Fibroblast of mammary gland (primary cell): Measurements from ENCODE around the gene TAF12.
"Not testable (repeated sequence)": the region's sequence is repeated elsewhere in the genome, so short reads cannot be mapped to it uniquely, and the experiment has no call there.

Experiments used
- DNase-seq: peaks from one replicate; pipeline ENCODE4 v3.0.0-alpha.2; 2010; ENCODE audit warnings: low read depth
- H3K4me3 ChIP-seq: 2 replicates; pipeline ENCODE4 v1.5.1; 2011; ENCODE audit warnings: low read depth, mild to moderate bottlenecking, low read length, moderate library complexity; ENCODE audit not compliant: control insufficient read depth
- CTCF ChIP-seq: conservative IDR thresholded peaks from 2 replicates; pipeline ENCODE4 v1.5.1; 2011; ENCODE audit warnings: low read depth, low read length, inconsistent platforms; ENCODE audit not compliant: control insufficient read depth, insufficient read depth

The TAF12 gene

DNA sequence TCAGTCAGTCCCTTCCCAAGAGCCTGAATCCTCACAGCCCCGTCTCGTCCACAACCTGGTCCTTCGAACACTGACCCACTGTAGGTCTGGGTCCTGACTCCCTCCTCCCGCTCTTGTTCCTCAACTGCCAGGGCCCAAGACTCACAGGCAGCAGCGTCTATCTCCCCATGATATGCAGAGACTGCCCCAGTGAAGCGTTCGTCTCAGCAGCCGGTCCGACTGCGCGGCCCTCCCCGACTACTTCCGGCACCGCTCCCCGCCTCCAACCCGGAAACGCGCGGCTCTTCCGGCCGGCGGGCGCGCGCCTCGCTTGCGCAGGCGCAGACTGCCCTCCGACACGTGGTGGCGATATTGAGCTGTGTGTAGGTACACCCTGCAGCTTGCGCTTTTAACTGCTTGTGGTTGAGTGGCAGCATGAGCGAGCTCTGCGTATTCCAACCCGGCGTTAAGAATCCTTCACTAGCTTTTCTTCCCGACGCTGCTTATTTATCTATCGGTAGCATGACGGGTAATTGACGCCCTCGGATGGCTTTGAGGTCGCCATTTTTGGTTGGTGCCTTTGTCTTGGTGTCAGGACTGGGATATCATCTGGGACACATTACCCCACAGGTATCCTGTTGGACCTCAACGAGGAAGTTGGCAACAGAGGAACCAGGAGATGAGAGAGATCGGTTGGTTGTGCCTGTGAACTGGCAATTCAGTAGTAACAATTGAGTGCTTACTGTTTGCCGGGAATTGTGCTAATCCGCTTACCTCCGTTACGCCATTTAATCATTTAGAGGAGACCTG, at the start of gene TAF12:
Gene TAF12 (minus strand): TSS at position 221 of the 789 bp plus-strand sequence. CDS start 20,986 bp downstream, outside the sequence.
- peak within 1 kb of the TSS; percentile 97 for H3K4me3 ChIP-seq
- TF ChIP-seq CTCF, result no peak
- DNase-seq, result peak; percentile 92

- DNase-seq, H3K4me3 ChIP-seq: not testable (repeated sequence)
These were observed 48.8 kb upstream of the TAF12 start for GRCh38 chr1:28691627-28692026.

GRCh38 chr1:28684937-28685336, 42.1 kb upstream of the TAF12 start:
- H3K4me3 ChIP-seq, result no peak overlapping the region
- DNase-seq, result no peak
- no peak for TF ChIP-seq CTCF

DNA sequence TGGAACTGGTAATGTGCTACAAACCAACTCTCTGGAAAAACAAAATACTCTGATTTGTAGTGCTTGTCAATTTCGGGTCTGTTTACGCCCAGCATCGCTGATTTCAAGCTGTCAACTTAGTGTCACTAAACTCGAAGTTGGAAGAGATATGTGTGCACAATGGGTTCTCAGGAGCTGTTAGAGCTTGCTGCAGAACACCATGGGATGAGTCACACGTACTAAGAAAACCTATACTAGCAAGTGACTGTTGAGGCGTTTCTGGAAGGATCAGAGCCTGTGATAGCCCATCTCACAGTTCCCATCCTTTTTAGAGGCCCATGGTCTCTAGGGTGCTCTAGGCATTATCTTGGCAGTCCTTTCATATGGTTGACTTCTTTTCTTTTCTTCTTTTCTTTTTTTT, 40.0 kb upstream of the TAF12 start:
- peak; percentile 5 for DNase-seq
- no peak overlapping the region for H3K4me3 ChIP-seq
- TF ChIP-seq CTCF, result no peak

DNA sequence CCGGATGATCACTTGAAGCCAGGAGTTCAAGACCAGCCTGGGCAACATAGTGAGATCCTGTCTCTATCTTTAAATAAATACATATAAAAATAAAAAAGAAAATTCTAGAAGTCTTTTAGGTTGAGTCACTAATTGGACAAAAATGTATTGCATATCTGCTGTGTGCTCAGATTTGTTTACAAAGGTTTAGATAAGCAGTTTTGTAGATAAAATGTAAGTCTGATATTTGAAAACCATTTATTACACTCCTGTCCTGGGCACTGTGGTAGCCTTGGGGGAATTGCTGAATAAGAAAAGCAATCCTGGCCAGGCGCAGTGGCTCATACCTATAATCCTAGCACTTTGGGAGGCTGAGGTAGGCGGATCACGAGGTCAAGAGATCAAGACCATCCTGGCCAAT, 37.3 kb upstream of the TAF12 start:
- DNase-seq, result no peak
- no peak for TF ChIP-seq CTCF
- no peak overlapping the region for H3K4me3 ChIP-seq

- no peak for TF ChIP-seq CTCF
- DNase-seq, result no peak
- H3K4me3 ChIP-seq, result no peak overlapping the region
These were observed 33.0 kb upstream of the TAF12 start for GRCh38 chr1:28675924-28676257.

- not testable (repeated sequence) for H3K4me3 ChIP-seq, DNase-seq
These were observed 30.1 kb upstream of the TAF12 start for GRCh38 chr1:28672971-28673370.

DNA sequence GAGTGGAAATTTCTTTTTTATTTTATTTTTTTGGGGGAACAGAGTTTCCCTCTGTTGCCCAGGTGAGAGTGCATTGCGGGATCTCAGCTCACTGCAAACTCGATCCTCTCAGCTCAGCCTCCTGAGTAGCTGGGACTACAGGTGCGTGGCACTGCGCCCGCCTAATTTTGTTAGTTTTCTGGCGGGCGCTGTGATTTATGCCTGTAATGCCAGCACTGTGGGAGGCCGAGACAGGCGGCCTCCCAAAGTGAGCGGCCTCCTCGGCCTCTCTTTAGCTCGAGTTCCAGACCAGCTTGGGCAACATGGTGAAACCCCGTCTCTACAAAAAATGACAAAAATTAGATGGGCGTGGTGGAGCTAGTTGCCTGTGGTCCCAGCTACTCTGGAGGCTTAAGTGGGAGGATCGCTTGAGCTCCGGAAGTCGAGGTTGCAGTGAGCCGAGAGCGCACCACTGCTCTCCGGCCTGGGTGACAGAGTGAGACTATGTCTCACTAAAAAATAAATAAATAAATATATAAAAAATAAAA, 28.4 kb upstream of the TAF12 start:
- no peak for DNase-seq
- H3K4me3 ChIP-seq, result no peak overlapping the region
- TF ChIP-seq CTCF, result no peak
